SK-N-SH (cell line): ENCODE data around the gene CBX3. TPM values are rescaled to one million over a fixed set of nuclear protein-coding genes. Genes with fewer than 3 reads are reported as not detected.

ENCODE experiments used
- CTCF ChIA-PET: fragments of 300-600, 350-600 bp; formaldehyde crosslinking; extraction: SDS; loops from one replicate; lab custom pipeline; 2021; lab: Yijun Ruan, JAX
- POLR2A ChIA-PET: fragments of 350-600 bp; sonication (Branson Sonifier 250); formaldehyde crosslinking; extraction: SDS; loops from one replicate; lab custom pipeline; 2020; ENCODE audit warnings: antibody characterized with exemption, inconsistent platforms; lab: Yijun Ruan, JAX
- DNase-seq: peaks from one replicate; pipeline ENCODE4 v3.0.0; 2012
- H2AFZ ChIP-seq: fragments of 200-600 bp; sonication (generic); 2 replicates; pipeline ENCODE4 v1.8.1; 2016; ENCODE audit warnings: antibody characterized with exemption, mild to moderate bottlenecking, low read depth
- H3F3A ChIP-seq: fragments of 200-600 bp; sonication (generic); replicated peaks from 2 replicates; pipeline ENCODE3; 2016; ENCODE audit warnings: antibody characterized with exemption, mild to moderate bottlenecking; ENCODE audit not compliant: insufficient read depth
- H3K27ac ChIP-seq, 2 experiments: fragments of 200-500 bp in 1 of 2; fragments of 200-600 bp in 1 of 2; sonication (Bioruptor generic) in 1 of 2; sonication (generic), shearing (Covaris generic) in 1 of 2; 2 replicates each; pipeline versions ENCODE4 v1.5.1 to v1.6.1; 2014 to 2016; ENCODE audit warnings: low read depth in 2 of 2, inconsistent platforms in 1 of 2, low read length in 1 of 2, mild to moderate bottlenecking in 1 of 2, mixed read lengths in 1 of 2
- H3K27me3 ChIP-seq: fragments of 200-600 bp; sonication (generic), shearing (Covaris generic); 2 replicates; pipeline ENCODE4 v1.6.1; 2016; ENCODE audit warnings: mixed run types; ENCODE audit not compliant: insufficient read depth
- H3K36me3 ChIP-seq, 2 experiments: fragments of 200-500 bp in 1 of 2; fragments of 200-600 bp in 1 of 2; sonication (Bioruptor generic) in 1 of 2; sonication (generic) in 1 of 2; replicated peaks in 1 of 2; 2 replicates each; pipeline versions ENCODE3 to v1.5.1; 2014 to 2016; ENCODE audit warnings: low read length in 1 of 2, mild to moderate bottlenecking in 1 of 2; ENCODE audit not compliant: insufficient read depth in 2 of 2, control insufficient read depth in 1 of 2
- H3K4me1 ChIP-seq, 2 experiments: fragments of 200-500 bp in 1 of 2; fragments of 200-600 bp in 1 of 2; sonication (Bioruptor generic) in 1 of 2; sonication (generic), shearing (Covaris generic) in 1 of 2; 2 replicates each; pipeline versions ENCODE4 v1.5.1 to v1.6.1; 2014 to 2016; ENCODE audit warnings: low read depth in 1 of 2, low read length in 1 of 2, mixed run types in 1 of 2; ENCODE audit not compliant: insufficient read depth in 2 of 2, control insufficient read depth in 1 of 2
- H3K4me2 ChIP-seq: fragments of 200-600 bp; sonication (generic), shearing (Covaris generic); 2 replicates; pipeline ENCODE4 v1.6.1; 2017; ENCODE audit warnings: mixed run types
- H3K4me3 ChIP-seq, 2 experiments: fragments of 200-500 bp in 1 of 2; fragments of 200-600 bp in 1 of 2; sonication (Bioruptor generic) in 1 of 2; sonication (generic), shearing (Covaris generic) in 1 of 2; 2 replicates each; pipeline versions ENCODE4 v1.5.1 to v1.8.1; 2014 to 2016; ENCODE audit warnings: low read depth in 2 of 2, inconsistent platforms in 1 of 2, low read length in 1 of 2, mild to moderate bottlenecking in 1 of 2, mixed read lengths in 1 of 2, moderate library complexity in 1 of 2
- H3K79me2 ChIP-seq: fragments of 200-600 bp; sonication (generic); 2 replicates; pipeline ENCODE4 v1.8.1; 2017; ENCODE audit warnings: mild to moderate bottlenecking; ENCODE audit not compliant: insufficient read depth
- H3K9ac ChIP-seq: fragments of 200-600 bp; sonication (generic); 2 replicates; pipeline ENCODE4 v1.6.1; 2017; ENCODE audit warnings: mixed run types
- H3K9me2 ChIP-seq: fragments of 200-600 bp; sonication (generic); 2 replicates; pipeline ENCODE4 v1.6.1; 2017; ENCODE audit warnings: mixed run types
- H3K9me3 ChIP-seq: fragments of 200-600 bp; sonication (generic); 2 replicates; pipeline ENCODE4 v1.6.1; 2017; ENCODE audit warnings: mixed run types, mild to moderate bottlenecking, moderate library complexity
- H4K20me1 ChIP-seq: fragments of 200-600 bp; sonication (generic); 2 replicates; pipeline ENCODE4 v1.6.1; 2017; ENCODE audit warnings: mild to moderate bottlenecking, mixed run types; ENCODE audit not compliant: insufficient read depth
- CHD2 ChIP-seq: fragments of 150-350 bp; IDR thresholded peaks from 2 replicates; pipeline ENCODE4 v1.6.1; 2018; ENCODE audit warnings: low read length; ENCODE audit not compliant: partially characterized antibody
- CTCF ChIP-seq: fragments of 200-600 bp; sonication (generic); IDR thresholded peaks from 2 replicates; pipeline ENCODE4 v1.6.1; 2017; ENCODE audit warnings: antibody characterized with exemption, mild to moderate bottlenecking, moderate library complexity
- EP300 ChIP-seq, 2 experiments: IDR thresholded peaks; 2 replicates each; pipeline versions ENCODE4 v1.4.0 to v1.6.1; 2012; ENCODE audit warnings: borderline replicate concordance in 1 of 2, low read depth in 1 of 2, low read length in 1 of 2
- FOSL2 ChIP-seq: IDR thresholded peaks from 2 replicates; pipeline ENCODE4 v1.4.0; 2012; ENCODE audit warnings: low read depth, mild to moderate bottlenecking, moderate library complexity, borderline replicate concordance
- FOXJ3 ChIP-seq: sonication (generic); formaldehyde crosslinking; IDR thresholded peaks from 2 replicates; pipeline ENCODE4 v1.5.1; 2020; ENCODE audit warnings: mild to moderate bottlenecking, missing genetic modification reagents
- GABPA ChIP-seq: IDR thresholded peaks from 2 replicates; pipeline ENCODE4 v1.4.0; 2012; ENCODE audit warnings: low read depth, mild to moderate bottlenecking
- IRF3 ChIP-seq: fragments of 150-350 bp; IDR thresholded peaks from 2 replicates; pipeline ENCODE4 v1.6.1; 2016; ENCODE audit warnings: mild to moderate bottlenecking, low read depth, low read length
- MEF2A ChIP-seq: IDR thresholded peaks from 2 replicates; pipeline ENCODE4 v1.4.0; 2012; ENCODE audit warnings: low read depth, borderline replicate concordance
- NFIC ChIP-seq: IDR thresholded peaks from 2 replicates; pipeline ENCODE4 v1.4.0; 2012; ENCODE audit warnings: borderline replicate concordance
- RCOR1 ChIP-seq: fragments of 150-350 bp; IDR thresholded peaks from 2 replicates; pipeline ENCODE4 v1.6.1; 2017; ENCODE audit warnings: antibody characterized with exemption, low read length
- RFX5 ChIP-seq: IDR thresholded peaks from 2 replicates; pipeline ENCODE4 v1.6.1; 2012; ENCODE audit warnings: mild to moderate bottlenecking, improper control_type of control experiment, low read length
- SMC3 ChIP-seq: IDR thresholded peaks from 2 replicates; pipeline ENCODE4 v1.6.1; 2012; ENCODE audit warnings: low read depth, low read length, improper control_type of control experiment
- TAF1 ChIP-seq: IDR thresholded peaks from 2 replicates; pipeline ENCODE4 v1.6.1; 2012; ENCODE audit warnings: low read depth, mild to moderate bottlenecking, low read length, moderate library complexity, borderline replicate concordance
- TCF12 ChIP-seq: IDR thresholded peaks from 2 replicates; pipeline ENCODE4 v1.4.0; 2012
- TEAD4 ChIP-seq: IDR thresholded peaks from 2 replicates; pipeline ENCODE4 v1.4.0; 2012; ENCODE audit warnings: mild to moderate bottlenecking, borderline replicate concordance; ENCODE audit not compliant: insufficient read depth
- USF1 ChIP-seq: IDR thresholded peaks from 2 replicates; pipeline ENCODE4 v1.4.0; 2012; ENCODE audit warnings: low read depth, borderline replicate concordance
- USF2 ChIP-seq: fragments of 150-350 bp; IDR thresholded peaks from 2 replicates; pipeline ENCODE4 v1.6.1; 2017; ENCODE audit warnings: antibody characterized with exemption, low read length, low read depth, borderline replicate concordance
- YY1 ChIP-seq: IDR thresholded peaks from 2 replicates; pipeline ENCODE4 v1.4.0; 2012; ENCODE audit warnings: low read depth, mild to moderate bottlenecking
- WGBS: methylation state at CpG from one replicate; pipeline ENCODE4 v1.1.6; 2017; ENCODE audit warnings: low lambda C conversion rate; 5-methylcytosine and 5-hydroxymethylcytosine counted together
- polyA plus RNA-seq, 3 experiments: library from polyadenylated mRNA; depleted of rRNA; stranded (reverse); fragments of >200 nt; gene quantifications; 2 replicates each; pipeline ENCODE4 v1.2.3, GENCODE V29; 2012

The CBX3 gene
- polyA plus RNA-seq, 1 of the 3 experiments (the other 2 are of a cell fraction) = 97.0 TPM

- no peak overlapping the region for H3K9ac ChIP-seq
- 80% methylated on average over 5 of the region's 5 CpGs for WGBS
Observed at GRCh38 chr7:26166684-26167266, 34.8 kb upstream of the CBX3 start.

More at GRCh38 chr7:26166684-26167266, 34.8 kb upstream of the CBX3 start:
- POLR2A ChIA-PET = no interaction called here
- H3K9me2 ChIP-seq = no peaks in the 10 kb centered on the region
- H3K4me2 ChIP-seq = no peak overlapping the region
- 0 out of 4 replicates have a peak, but pooled peaks cover 0 to 3% of the 10 kb centered on the region in 2 experiments for H3K4me1 ChIP-seq
- H3K79me2 ChIP-seq = peaks cover 34% of the 10 kb centered on the region
- H3K27ac ChIP-seq = no peak overlapping the region
- H3K27me3 ChIP-seq = no peaks in the 10 kb centered on the region
- no peak overlapping the region for H3K4me3 ChIP-seq
- H3K36me3 ChIP-seq = no peaks in the 10 kb centered on the region
- no peaks in the 10 kb centered on the region for H4K20me1 ChIP-seq
- TF ChIP-seq GABPA (no peak), FOXJ3 (CRISPR knock-in tag) (no peak), SMC3 (no peak), IRF3 (no peak), USF2 (no peak), RCOR1 (no peak), CTCF (no peak), RFX5 (no peak), TEAD4 (no peak), CHD2 (no peak), USF1 (no peak), YY1 (no peak), TCF12 (no peak), NFIC (no peak), MEF2A (no peak), EP300 (IDR thresholded peaks at IDR 0.05; ENCODE audit: borderline replicate concordance in 1 of 2, low read depth in 1 of 2, low read length in 1 of 2) (no peak), TAF1 (no peak), FOSL2 (no peak)
- CTCF ChIA-PET = interaction anchor here (0.6 to 2.6 kb wide), 9 partner anchors 10 to 983 kb away, joined by 3 to 10 read pairs (median 3); no protein-coding TSS in a partner anchor
- no peaks in the 10 kb centered on the region for H3K9me3 ChIP-seq
- H3F3A ChIP-seq = peaks cover 5% of the 10 kb centered on the region
- H2AFZ ChIP-seq = no peak overlapping the region
- no peak for DNase-seq
